Aorta (tissue), 5 donors: ENCODE results near the gene MYO1F. TPM values are rescaled to one million over a fixed set of nuclear protein-coding genes. Genes with fewer than 3 reads are reported as not detected.

Source experiments
- ATAC-seq: fragments of 200-7000 bp; cut with Tn5 transposase; one replicate; pipeline ENCODE4 v1.9.1; 2022; ENCODE audit warnings: moderate library complexity; ENCODE audit not compliant: low FRiP score
- DNase-seq, 2 donors: peaks; one replicate each; pipeline ENCODE4 v3.0.0-alpha.2; 2020
- H3K27ac ChIP-seq, 2 donors: one replicate each; pipeline ENCODE4 v1.5.1; 2013; ENCODE audit warnings: low read length in 2 of 2, mild to moderate bottlenecking in 2 of 2, moderate library complexity in 2 of 2, control low read depth in 1 of 2, inconsistent platforms in 1 of 2, low read depth in 1 of 2
- H3K27me3 ChIP-seq, 2 donors: one replicate each; pipeline ENCODE4 v1.6.1; 2013; ENCODE audit warnings: control low read depth in 1 of 2, low read length in 1 of 2, mild to moderate bottlenecking in 1 of 2, moderate library complexity in 1 of 2; ENCODE audit not compliant: insufficient read depth in 2 of 2, control insufficient read depth in 1 of 2
- H3K36me3 ChIP-seq, 2 donors: one replicate each; pipeline ENCODE4 v1.6.1; 2013; ENCODE audit warnings: control low read depth in 1 of 2, low read length in 1 of 2, mild to moderate bottlenecking in 1 of 2; ENCODE audit not compliant: insufficient read depth in 2 of 2, control insufficient read depth in 1 of 2
- H3K4me1 ChIP-seq, 2 donors: one replicate each; pipeline ENCODE4 v1.6.1; 2013; ENCODE audit warnings: low read length in 2 of 2, control low read depth in 1 of 2, mild to moderate bottlenecking in 1 of 2, moderate library complexity in 1 of 2; ENCODE audit not compliant: insufficient read depth in 2 of 2, control insufficient read depth in 1 of 2
- H3K4me3 ChIP-seq, 2 donors: one replicate each; pipeline ENCODE4 v1.5.1; 2013; ENCODE audit warnings: low read length in 2 of 2, control low read depth in 1 of 2, mild to moderate bottlenecking in 1 of 2
- H3K9me3 ChIP-seq: one replicate; pipeline ENCODE4 v1.6.1; 2013; ENCODE audit warnings: mild to moderate bottlenecking, low read length; ENCODE audit not compliant: control insufficient read depth
- WGBS, 2 donors: extraction: QIAGEN DNeasy Blood & Tissue Kit; methylation state at CpG; one replicate each; pipeline ENCODE4 v1.1.7; 2013; 5-methylcytosine and 5-hydroxymethylcytosine counted together
- intact Hi-C, 2 donors: fragments of 100-400 bp; cut with DNase I; formaldehyde crosslinking; loops; one replicate each; pipeline versions ENCODE4 v1.14.2 to v1.15.0; 2022
- polyA plus RNA-seq, 2 donors: library from polyadenylated mRNA; stranded (reverse); fragments of 200-250 nt; gene quantifications; one replicate each; pipeline ENCODE4 v1.2.3, GENCODE V29; 2013
- total RNA-seq, 2 donors: library from RNA; stranded (reverse); fragmentation: NEBNext Ultra II Directional; extraction: Animal tissue kit (Norgen Biotek cat#: 25700); gene quantifications; one replicate each; pipeline ENCODE4 v1.2.1, GENCODE V29; 2021
- donor health status: healthy with polysubstance abuse.
- donor health status: Bipolar disorder and iron deficiency.
- donor health status: DM: no; HTN: no; CAD: no.
- donor health status: DM: no; HTN: no; CAD: no.
- donor health status: DM: yes; HTN: yes; CAD: no.

MYO1F gene
- total and polyA plus RNA-seq, 4 donors: 2.1 to 63.8 (median 20.2) TPM

- Histone ChIP-seq H3K4me3 (no peak overlapping the region), H3K36me3 (no peaks in the 10 kb centered on the region), H3K27me3 (no peaks in the 10 kb centered on the region), H3K9me3 (no peaks in the 10 kb centered on the region), H3K4me1 (no peaks in the 10 kb centered on the region), H3K27ac (no peak overlapping the region)
- 92 to 99% methylated on average over 10 to 12 of the region's 12 CpGs for WGBS, 2 donors
- no peak for ATAC-seq
- intact Hi-C loops: no loop called here
- no peak for DNase-seq
Measured at GRCh38 chr19:8539621-8540149, 37.6 kb downstream of the MYO1F start.

GRCh38 chr19:8537099-8537498 lies 40.1 kb downstream of the MYO1F start:
- Histone ChIP-seq H3K4me1 (no peaks in the 10 kb centered on the region), H3K4me3 (no peak overlapping the region), H3K36me3 (no peaks in the 10 kb centered on the region), H3K27ac (no peak overlapping the region), H3K27me3 (no peaks in the 10 kb centered on the region), H3K9me3 (no peaks in the 10 kb centered on the region)
- intact Hi-C loops: no loop called here
- DNase-seq (no peak), ATAC-seq (no peak)
- WGBS, 2 donors: 90% methylated on average over 3 of the region's 3 CpGs

GRCh38 chr19:8536282-8536681 lies 41.0 kb downstream of the MYO1F start:
- DNase-seq: no peak
- Histone ChIP-seq H3K27me3 (no peaks in the 10 kb centered on the region), H3K9me3 (no peaks in the 10 kb centered on the region), H3K36me3 (no peaks in the 10 kb centered on the region), H3K4me1 (no peaks in the 10 kb centered on the region), H3K27ac (no peak overlapping the region), H3K4me3 (no peak overlapping the region)
- 71 to 72% methylated on average over 17 to 22 of the region's 22 CpGs for WGBS, 2 donors
- intact Hi-C loops: no loop called here
- no peak for ATAC-seq

GRCh38 chr19:8532225-8532624 lies 45.0 kb downstream of the MYO1F start:
- Histone ChIP-seq H3K36me3 (no peaks in the 10 kb centered on the region), H3K27ac (no peak overlapping the region), H3K27me3 (no peaks in the 10 kb centered on the region), H3K4me3 (no peak overlapping the region), H3K4me1 (no peaks in the 10 kb centered on the region), H3K9me3 (no peaks in the 10 kb centered on the region)
- DNase-seq (no peak), ATAC-seq (no peak)
- 74 to 78% methylated on average over 2 of the region's 2 CpGs for WGBS, 2 donors
- intact Hi-C loops: no loop called here

GRCh38 chr19:8531470-8531869 lies 45.8 kb downstream of the MYO1F start:
- Histone ChIP-seq H3K4me3 (no peak overlapping the region), H3K36me3 (no peaks in the 10 kb centered on the region), H3K9me3 (no peaks in the 10 kb centered on the region), H3K4me1 (no peaks in the 10 kb centered on the region), H3K27me3 (no peaks in the 10 kb centered on the region), H3K27ac (no peak overlapping the region)
- WGBS, 2 donors: 85 to 90% methylated on average over 7 of the region's 7 CpGs
- ATAC-seq: no peak
- intact Hi-C loops: no loop called here
- DNase-seq: no peak

- no peaks in the 10 kb centered on the region for H3K27me3 ChIP-seq
- H3K36me3 ChIP-seq: no peaks in the 10 kb centered on the region
- intact Hi-C loops: no loop called here
- WGBS, 2 donors: 92% methylated on average over 35 of the region's 35 CpGs
- ATAC-seq (no peak), DNase-seq (no peak)
- no peak overlapping the region for H3K27ac ChIP-seq
- no peaks in the 10 kb centered on the region for H3K9me3 ChIP-seq
- H3K4me1 ChIP-seq: no peaks in the 10 kb centered on the region
- no peak overlapping the region for H3K4me3 ChIP-seq
Measured at GRCh38 chr19:8530061-8530679, 47.1 kb downstream of the MYO1F start.

GRCh38 chr19:8529369-8530006 lies 47.8 kb downstream of the MYO1F start:
- H3K4me1 ChIP-seq: no peaks in the 10 kb centered on the region
- no peaks in the 10 kb centered on the region for H3K36me3 ChIP-seq
- no peak overlapping the region for H3K4me3 ChIP-seq
- no peak for ATAC-seq
- H3K27me3 ChIP-seq: no peaks in the 10 kb centered on the region
- DNase-seq: no peak
- no peak overlapping the region for H3K27ac ChIP-seq
- no peaks in the 10 kb centered on the region for H3K9me3 ChIP-seq
- intact Hi-C loops: no loop called here
- 93 to 99% methylated on average over 4 of the region's 4 CpGs for WGBS, 2 donors

- Histone ChIP-seq H3K4me3 (no peak overlapping the region), H3K4me1 (no peaks in the 10 kb centered on the region), H3K9me3 (no peaks in the 10 kb centered on the region), H3K36me3 (no peaks in the 10 kb centered on the region), H3K27ac (no peak overlapping the region), H3K27me3 (no peaks in the 10 kb centered on the region)
- ATAC-seq (no peak), DNase-seq (no peak)
- intact Hi-C loops: no loop called here
- WGBS, 2 donors: 42 to 51% methylated on average over 4 of the region's 4 CpGs
Measured at GRCh38 chr19:8528500-8528899, 48.7 kb downstream of the MYO1F start.
